GM23248 (cell line): ENCODE data around the gene GASK1B.

Experiments
- EZH2 ChIP-seq: fragments of 200-600 bp; sonication (generic); IDR thresholded peaks from 2 replicates; pipeline ENCODE4 v1.6.1; 2018; ENCODE audit warnings: antibody characterized with exemption, mild to moderate bottlenecking; ENCODE audit not compliant: insufficient read depth, poor library complexity, severe bottlenecking
- EZH2phosphoT487 ChIP-seq: fragments of 200-600 bp; sonication (generic); IDR thresholded peaks from 2 replicates; pipeline ENCODE4 v1.6.1; 2018; ENCODE audit warnings: antibody characterized with exemption, moderate library complexity, mild to moderate bottlenecking, low read depth; ENCODE audit not compliant: insufficient read depth

DNA sequence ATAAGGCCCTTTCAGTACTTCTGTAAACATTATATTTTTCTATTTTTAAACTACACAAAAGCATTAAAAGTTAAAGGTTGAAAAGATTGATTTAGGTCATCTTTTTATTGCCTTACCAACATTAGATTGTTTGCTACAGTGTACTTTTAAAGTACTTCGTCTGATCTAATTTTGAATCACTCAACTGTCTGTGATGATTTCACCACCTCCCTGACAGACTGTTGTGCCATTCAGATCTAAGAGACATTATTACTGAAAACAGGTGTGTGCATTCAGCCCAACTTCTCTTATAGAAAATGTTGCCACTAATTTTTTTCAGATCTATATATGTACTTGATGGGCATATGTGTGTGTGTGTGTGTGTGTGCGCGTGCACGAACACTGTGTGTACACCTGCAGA lies 39.3 kb downstream of the GASK1B start:
- TF ChIP-seq EZH2 (no peak), EZH2phosphoT487 (no peak)
